Lung (tissue), 12 donors: ENCODE measurements around the gene HOXB8. TPM values are rescaled to one million over a fixed set of nuclear protein-coding genes. Genes with fewer than 3 reads are reported as not detected.

Source experiments
- ATAC-seq: fragments of 200-7000 bp; cut with Tn5 transposase; one replicate; pipeline ENCODE4 v1.9.1; 2020; ENCODE audit warnings: moderate number of reproducible peaks; ENCODE audit not compliant: insufficient read depth, low FRiP score
- DNase-seq, 3 donors: peaks; one replicate each; pipeline ENCODE4 v3.0.0-alpha.2; 2013 to 2017
- H3K27ac ChIP-seq, 2 donors: one replicate each; pipeline ENCODE4 v1.5.1; 2013; ENCODE audit warnings: mild to moderate bottlenecking in 2 of 2, moderate library complexity in 2 of 2, control low read depth in 1 of 2, inconsistent platforms in 1 of 2, low read depth in 1 of 2, low read length in 1 of 2
- H3K27me3 ChIP-seq, 3 donors: one replicate each; pipeline ENCODE4 v1.5.1; 2013; ENCODE audit warnings: low read length in 2 of 3; ENCODE audit not compliant: control insufficient read depth in 3 of 3, insufficient read depth in 3 of 3
- H3K36me3 ChIP-seq, 4 donors: one replicate each; pipeline ENCODE4 v1.5.1; 2013; ENCODE audit warnings: low read length in 4 of 4, mild to moderate bottlenecking in 1 of 4, moderate library complexity in 1 of 4; ENCODE audit not compliant: control insufficient read depth in 4 of 4, insufficient read depth in 4 of 4
- H3K4me1 ChIP-seq, 5 donors: one replicate each; pipeline ENCODE4 v1.5.1; 2013; ENCODE audit warnings: low read length in 5 of 5, mild to moderate bottlenecking in 2 of 5, moderate library complexity in 1 of 5; ENCODE audit not compliant: control insufficient read depth in 5 of 5, insufficient read depth in 5 of 5
- H3K4me3 ChIP-seq: one replicate; pipeline ENCODE4 v1.5.1; 2013; ENCODE audit warnings: mild to moderate bottlenecking, control low read depth, moderate library complexity
- H3K9ac ChIP-seq, 2 donors: one replicate each; pipeline ENCODE4 v1.5.1; 2013; ENCODE audit warnings: low read length in 2 of 2, control low read depth in 1 of 2; ENCODE audit not compliant: insufficient read depth in 1 of 2
- H3K9me3 ChIP-seq, 4 donors: one replicate each; pipeline ENCODE4 v1.5.1; 2013; ENCODE audit warnings: low read length in 3 of 4, mild to moderate bottlenecking in 1 of 4, moderate library complexity in 1 of 4; ENCODE audit not compliant: control insufficient read depth in 4 of 4, insufficient read depth in 3 of 4
- CTCF ChIP-seq: IDR thresholded peaks from 2 replicates; pipeline ENCODE4 v1.5.1; 2012; ENCODE audit warnings: mild to moderate bottlenecking; ENCODE audit errors: control extremely low read depth, extremely low read depth
- WGBS, 2 donors: extraction: QIAGEN DNeasy Blood & Tissue Kit; methylation state at CpG; one replicate each; pipeline ENCODE4 v1.1.7; 2013; 5-methylcytosine and 5-hydroxymethylcytosine counted together
- polyA plus RNA-seq, 2 donors: library from polyadenylated mRNA; stranded (reverse); fragments of 200-250 nt; gene quantifications; one replicate each; pipeline ENCODE4 v1.2.1, GENCODE V29; 2013
- total RNA-seq, 2 donors: library from RNA; depleted of rRNA in 1 of 2; stranded (reverse); fragments of >200 nt in 1 of 2; gene quantifications; one replicate each; pipeline ENCODE4 v1.2.1, GENCODE V29; 2014 to 2021
- donor health status: control.
- donor health status: control.
- donor health status: Bipolar disorder and iron deficiency.
- donor health status: healthy.
- donor health status: DM: yes; HTN: yes; CAD: no.

Gene HOXB8
- total and polyA plus RNA-seq, 4 donors = 0.08 to 0.31 (median 0.10) TPM; not detected in 1

- H3K9ac ChIP-seq = no peak overlapping the region
- peaks cover 17 to 91% (median 82%) of the 10 kb centered on the region in 3 donors for H3K27me3 ChIP-seq
- DNase-seq (no peak), ATAC-seq (no peak)
- 27 to 67% methylated on average over 4 of the region's 4 CpGs for WGBS, 2 donors
- H3K9me3 ChIP-seq = peaks cover 0 to 8% (median 0%) of the 10 kb centered on the region in 4 donors
- no peak for TF ChIP-seq CTCF
- H3K4me1 ChIP-seq = peaks cover 0 to 26% (median 12%) of the 10 kb centered on the region in 5 donors
- H3K4me3 ChIP-seq = no peak overlapping the region
- H3K36me3 ChIP-seq = no peaks in the 10 kb centered on the region
- H3K27ac ChIP-seq = no peak overlapping the region
These were observed 8.5 kb upstream of the HOXB8 start for GRCh38 chr17:48623583-48623982.

GRCh38 chr17:48622857-48623256 lies 7.8 kb upstream of the HOXB8 start:
- Histone ChIP-seq H3K27me3 (peaks cover 17 to 89% (median 82%) of the 10 kb centered on the region in 3 donors), H3K4me1 (peaks cover 0 to 26% (median 12%) of the 10 kb centered on the region in 5 donors), H3K27ac (no peak overlapping the region), H3K36me3 (no peaks in the 10 kb centered on the region), H3K4me3 (no peak overlapping the region), H3K9ac (no peak overlapping the region), H3K9me3 (peaks cover 0 to 8% (median 0%) of the 10 kb centered on the region in 4 donors)
- DNase-seq (no peak), ATAC-seq (no peak)
- no peak for TF ChIP-seq CTCF
- WGBS, 2 donors = 47 to 60% methylated on average over 11 of the region's 11 CpGs

- peaks cover 0 to 26% (median 12%) of the 10 kb centered on the region in 5 donors for H3K4me1 ChIP-seq
- TF ChIP-seq CTCF = no peak
- no peak overlapping the region for H3K27ac ChIP-seq
- H3K36me3 ChIP-seq = no peaks in the 10 kb centered on the region
- ATAC-seq (no peak), DNase-seq (no peak)
- no peak overlapping the region for H3K4me3 ChIP-seq
- WGBS, 2 donors = 35 to 67% methylated on average over 41 of the region's 41 CpGs
- H3K9ac ChIP-seq = no peak overlapping the region
- peaks cover 0 to 8% (median 0%) of the 10 kb centered on the region in 4 donors for H3K9me3 ChIP-seq
- H3K27me3 ChIP-seq = peaks cover 11 to 89% (median 80%) of the 10 kb centered on the region in 3 donors
These were observed 6.6 kb upstream of the HOXB8 start for GRCh38 chr17:48621410-48622392.
